ENCODE data around the gene MYOM3.
"Not testable (repeated sequence)": the region's sequence is repeated elsewhere in the genome, so short reads cannot be mapped to it uniquely, and the experiment has no call there.

The MYOM3 gene

GRCh38 chr1:24010650-24011049 is 101.3 kb downstream of the MYOM3 start:
- no peaks in the 10 kb centered on the region for H3K9me2 ChIP-seq (replicated peaks; ENCODE audit: control insufficient read depth, low read length)
- no peak overlapping the region for H3K4me2 ChIP-seq (ENCODE audit: low read length)
- no peak overlapping the region for H3K4me3 ChIP-seq (ENCODE audit: low read length)
- H3K9me3 ChIP-seq (ENCODE audit: control insufficient read depth, insufficient read depth, low read length): peaks cover 3% of the 10 kb centered on the region
- no peaks in the 10 kb centered on the region for H3K79me2 ChIP-seq (ENCODE audit: control insufficient read depth, low read length)
- no peaks in the 10 kb centered on the region for H3F3A ChIP-seq (ENCODE audit: control insufficient read depth, insufficient read depth)
- H3K36me3 ChIP-seq (ENCODE audit: control insufficient read depth, low read length): no peaks in the 10 kb centered on the region
- no peaks in the 10 kb centered on the region; the same call in 1 of the 2 replicates for H3K4me1 ChIP-seq (ENCODE audit: control insufficient read depth, low read length)
- H3K27me3 ChIP-seq (ENCODE audit: control insufficient read depth, low read length): peaks cover 32% of the 10 kb centered on the region
- no peaks in the 10 kb centered on the region for H4K20me1 ChIP-seq (ENCODE audit: control insufficient read depth, insufficient read depth, low read depth, low read length)
- no peak for TF ChIP-seq EZH2phosphoT487 (IDR thresholded peaks at IDR 0.05; ENCODE audit: borderline replicate concordance, low read length)
- TF ChIP-seq CTCF (IDR thresholded peaks at IDR 0.05; ENCODE audit: low read depth, low read length, poor library complexity, severe bottlenecking): no peak
- H3K27ac ChIP-seq (ENCODE audit: low read depth, low read length): no peak overlapping the region

- Histone ChIP-seq H3K27ac (ENCODE audit: low read depth, low read length) (no peak overlapping the region), H3F3A (ENCODE audit: control insufficient read depth, insufficient read depth) (no peaks in the 10 kb centered on the region), H3K36me3 (ENCODE audit: control insufficient read depth, low read length) (no peaks in the 10 kb centered on the region), H4K20me1 (ENCODE audit: control insufficient read depth, insufficient read depth, low read depth, low read length) (no peaks in the 10 kb centered on the region), H3K9me2 (replicated peaks; ENCODE audit: control insufficient read depth, low read length) (no peaks in the 10 kb centered on the region), H3K9me3 (ENCODE audit: control insufficient read depth, insufficient read depth, low read length) (peaks cover 3% of the 10 kb centered on the region), H3K4me3 (ENCODE audit: low read length) (no peak overlapping the region), H3K4me2 (ENCODE audit: low read length) (no peak overlapping the region), H3K79me2 (ENCODE audit: control insufficient read depth, low read length) (no peaks in the 10 kb centered on the region), H3K4me1 (ENCODE audit: control insufficient read depth, low read length) (peaks cover 3% of the 10 kb centered on the region; the same call in 1 of the 2 replicates), H3K27me3 (ENCODE audit: control insufficient read depth, low read length) (peaks cover 26% of the 10 kb centered on the region)
- TF ChIP-seq EZH2phosphoT487 (IDR thresholded peaks at IDR 0.05; ENCODE audit: borderline replicate concordance, low read length): no peak
- no peak for TF ChIP-seq CTCF (IDR thresholded peaks at IDR 0.05; ENCODE audit: low read depth, low read length, poor library complexity, severe bottlenecking)
Measured at GRCh38 chr1:24009406-24009805, 102.5 kb downstream of the MYOM3 start.

GRCh38 chr1:24008574-24009184 is 103.3 kb downstream of the MYOM3 start:
- H3K9me3 ChIP-seq (ENCODE audit: control insufficient read depth, insufficient read depth, low read length); H4K20me1 ChIP-seq (ENCODE audit: control insufficient read depth, insufficient read depth, low read depth, low read length); H3K27ac ChIP-seq (ENCODE audit: low read depth, low read length); H3K79me2 ChIP-seq (ENCODE audit: control insufficient read depth, low read length); H3K4me2 ChIP-seq (ENCODE audit: low read length); H3F3A ChIP-seq (ENCODE audit: control insufficient read depth, insufficient read depth); H3K9me2 ChIP-seq (replicated peaks; ENCODE audit: control insufficient read depth, low read length); H3K4me1 ChIP-seq (ENCODE audit: control insufficient read depth, low read length); H3K36me3 ChIP-seq (ENCODE audit: control insufficient read depth, low read length); H3K4me3 ChIP-seq (ENCODE audit: low read length): not testable (repeated sequence)
- H3K27me3 ChIP-seq (ENCODE audit: control insufficient read depth, low read length): peaks cover 26% of the 10 kb centered on the region

- Histone ChIP-seq H3F3A (ENCODE audit: control insufficient read depth, insufficient read depth) (no peaks in the 10 kb centered on the region), H3K27ac (ENCODE audit: low read depth, low read length) (no peak overlapping the region), H3K4me3 (ENCODE audit: low read length) (no peak overlapping the region), H3K4me2 (ENCODE audit: low read length) (no peak overlapping the region), H3K9me3 (ENCODE audit: control insufficient read depth, insufficient read depth, low read length) (peaks cover 3% of the 10 kb centered on the region), H3K36me3 (ENCODE audit: control insufficient read depth, low read length) (no peaks in the 10 kb centered on the region), H3K9me2 (replicated peaks; ENCODE audit: control insufficient read depth, low read length) (no peaks in the 10 kb centered on the region), H3K27me3 (ENCODE audit: control insufficient read depth, low read length) (peaks cover 33% of the 10 kb centered on the region), H3K79me2 (ENCODE audit: control insufficient read depth, low read length) (no peaks in the 10 kb centered on the region), H4K20me1 (ENCODE audit: control insufficient read depth, insufficient read depth, low read depth, low read length) (no peaks in the 10 kb centered on the region), H3K4me1 (ENCODE audit: control insufficient read depth, low read length) (peaks cover 14% of the 10 kb centered on the region)
- TF ChIP-seq CTCF (IDR thresholded peaks at IDR 0.05; ENCODE audit: low read depth, low read length, poor library complexity, severe bottlenecking): no peak
- no peak for TF ChIP-seq EZH2phosphoT487 (IDR thresholded peaks at IDR 0.05; ENCODE audit: borderline replicate concordance, low read length)
Measured at GRCh38 chr1:24007079-24007478, 104.9 kb downstream of the MYOM3 start.

All from DOHH2 (cell line).